ENCODE data around the gene GRP. TPM values are rescaled to one million over a fixed set of nuclear protein-coding genes. Genes with fewer than 3 reads are reported as not detected.

The GRP gene
- total RNA-seq, 4 donors from 2014 or later: not detected

DNA sequence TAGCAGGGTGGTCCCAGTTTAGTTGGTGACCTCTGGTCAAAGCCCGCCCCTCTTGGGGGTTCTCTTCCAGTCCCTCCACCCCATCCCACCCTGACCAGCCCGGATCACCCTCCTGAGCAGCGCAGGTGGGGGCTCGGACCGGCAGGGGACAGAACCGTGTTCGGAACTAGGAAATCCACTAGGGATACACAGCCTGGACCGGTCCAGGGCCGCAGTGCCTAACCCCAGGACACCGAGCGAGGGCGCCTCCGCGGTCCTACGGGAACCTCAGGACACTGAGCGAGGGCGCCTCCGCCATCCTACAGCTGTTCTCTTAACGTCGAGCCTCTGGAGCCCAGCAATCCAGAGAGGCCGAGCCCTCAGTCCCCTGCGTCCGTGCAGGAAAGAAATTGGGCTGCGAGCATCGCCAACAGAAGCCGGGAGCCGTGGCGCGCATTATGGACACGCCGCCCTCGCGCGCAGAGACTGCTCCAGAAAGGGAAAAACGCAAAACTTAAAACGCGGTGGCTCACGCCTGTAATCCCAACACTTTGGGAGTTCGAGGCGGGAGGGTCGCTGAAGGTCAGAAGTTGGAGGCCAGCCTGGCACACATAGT lies 44.8 kb downstream of the GRP start:
- intact Hi-C loops (cut with DNase I; ENCODE audit: low total_unique reads): no loop called here
- no peak overlapping the region for H3K4me3 ChIP-seq
- H3K27me3 ChIP-seq: peaks cover 23 to 54% of the 10 kb centered on the region in 2 donors
- no peak for TF ChIP-seq POLR2A (IDR thresholded peaks at IDR 0.05)
- TF ChIP-seq, protein P1, sequence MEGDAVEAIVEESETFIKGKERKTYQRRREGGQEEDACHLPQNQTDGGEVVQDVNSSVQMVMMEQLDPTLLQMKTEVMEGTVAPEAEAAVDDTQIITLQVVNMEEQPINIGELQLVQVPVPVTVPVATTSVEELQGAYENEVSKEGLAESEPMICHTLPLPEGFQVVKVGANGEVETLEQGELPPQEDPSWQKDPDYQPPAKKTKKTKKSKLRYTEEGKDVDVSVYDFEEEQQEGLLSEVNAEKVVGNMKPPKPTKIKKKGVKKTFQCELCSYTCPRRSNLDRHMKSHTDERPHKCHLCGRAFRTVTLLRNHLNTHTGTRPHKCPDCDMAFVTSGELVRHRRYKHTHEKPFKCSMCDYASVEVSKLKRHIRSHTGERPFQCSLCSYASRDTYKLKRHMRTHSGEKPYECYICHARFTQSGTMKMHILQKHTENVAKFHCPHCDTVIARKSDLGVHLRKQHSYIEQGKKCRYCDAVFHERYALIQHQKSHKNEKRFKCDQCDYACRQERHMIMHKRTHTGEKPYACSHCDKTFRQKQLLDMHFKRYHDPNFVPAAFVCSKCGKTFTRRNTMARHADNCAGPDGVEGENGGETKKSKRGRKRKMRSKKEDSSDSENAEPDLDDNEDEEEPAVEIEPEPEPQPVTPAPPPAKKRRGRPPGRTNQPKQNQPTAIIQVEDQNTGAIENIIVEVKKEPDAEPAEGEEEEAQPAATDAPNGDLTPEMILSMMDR (IDR thresholded peaks at IDR 0.05): no peak
- no peak for DNase-seq
- H3K4me1 ChIP-seq: no peaks in the 10 kb centered on the region
- H3K36me3 ChIP-seq: no peaks in the 10 kb centered on the region
- H3K9me3 ChIP-seq: no peaks in the 10 kb centered on the region
- H3K27ac ChIP-seq: no peak overlapping the region

DNA sequence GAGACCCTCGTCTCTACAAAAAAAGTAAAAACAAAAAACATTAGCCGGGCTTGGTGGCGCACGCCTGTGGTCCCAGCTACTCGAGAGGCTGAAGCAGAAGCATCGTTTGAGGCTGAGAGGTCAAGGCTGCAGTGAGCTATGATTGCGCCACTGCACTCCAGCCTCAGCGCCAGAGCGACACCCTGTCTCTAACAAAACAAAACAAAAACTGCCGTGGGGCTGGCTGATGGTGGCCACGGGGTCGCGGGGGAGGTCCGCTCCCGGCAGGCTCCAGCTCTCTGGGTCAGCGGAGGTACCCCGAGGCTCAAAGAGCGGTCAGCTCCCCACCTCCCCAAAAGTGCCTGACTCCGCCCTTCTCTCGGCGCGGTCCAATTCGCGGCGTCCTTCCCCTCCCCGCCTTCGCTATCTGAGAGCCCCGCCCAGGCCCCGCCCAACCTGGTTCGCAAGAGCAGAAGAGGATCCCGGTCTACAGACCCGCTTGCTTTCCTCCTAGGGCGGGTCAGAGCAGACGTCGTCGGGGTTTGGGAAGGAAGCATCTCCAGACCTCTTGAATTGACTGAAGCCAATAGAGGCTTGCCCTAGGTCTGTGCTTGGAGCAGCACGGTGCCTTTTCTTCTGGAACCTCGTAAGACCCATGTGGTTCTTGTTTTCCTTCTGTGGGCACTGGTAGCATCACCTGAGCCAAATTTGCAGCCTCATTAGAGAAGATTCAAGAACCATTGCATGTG lies 45.5 kb downstream of the GRP start:
- intact Hi-C loops (cut with DNase I; ENCODE audit: low total_unique reads): no loop called here
- H3K27me3 ChIP-seq: peaks cover 23 to 61% of the 10 kb centered on the region in 2 donors
- TF ChIP-seq POLR2A (IDR thresholded peaks at IDR 0.05): no peak
- TF ChIP-seq, protein P1 (IDR thresholded peaks at IDR 0.05): no peak

DNA sequence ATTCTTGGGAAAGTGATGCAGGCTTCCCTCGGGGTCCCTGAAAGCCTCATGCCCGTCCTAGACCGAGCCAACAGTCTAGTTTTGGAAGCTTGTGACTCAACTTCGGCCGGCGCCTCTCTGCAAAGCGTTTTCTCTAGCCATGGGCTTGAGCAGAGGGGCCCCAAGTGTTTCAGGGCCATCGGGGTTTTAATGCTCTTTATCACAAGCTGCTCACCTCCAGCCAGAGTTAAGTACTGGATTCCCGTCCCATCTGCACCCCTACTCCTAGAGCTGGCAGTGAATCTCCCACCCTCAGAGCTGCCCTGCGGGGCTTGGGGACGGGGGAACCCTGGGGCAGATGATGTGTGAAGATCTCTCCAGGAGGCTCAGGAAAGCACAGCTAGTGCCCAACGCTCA lies 46.0 kb downstream of the GRP start:
- no peak for DNase-seq
- Histone ChIP-seq H3K9me3 (no peaks in the 10 kb centered on the region), H3K4me3 (no peak overlapping the region), H3K4me1 (no peaks in the 10 kb centered on the region), H3K27me3 (peaks cover 23 to 66% of the 10 kb centered on the region in 2 donors), H3K36me3 (no peaks in the 10 kb centered on the region), H3K27ac (no peak overlapping the region)
- intact Hi-C loops (cut with DNase I; ENCODE audit: low total_unique reads): no loop called here
- no peak for TF ChIP-seq POLR2A (IDR thresholded peaks at IDR 0.05)
- TF ChIP-seq, protein P1 (IDR thresholded peaks at IDR 0.05): no peak

More for the DNA sequence above, 45.5 kb downstream of the GRP start:
- H3K9me3 ChIP-seq: no peaks in the 10 kb centered on the region
- no peak for DNase-seq
- H3K27ac ChIP-seq: no peak overlapping the region
- no peak overlapping the region for H3K4me3 ChIP-seq
- no peaks in the 10 kb centered on the region for H3K4me1 ChIP-seq
- H3K36me3 ChIP-seq: no peaks in the 10 kb centered on the region

DNA sequence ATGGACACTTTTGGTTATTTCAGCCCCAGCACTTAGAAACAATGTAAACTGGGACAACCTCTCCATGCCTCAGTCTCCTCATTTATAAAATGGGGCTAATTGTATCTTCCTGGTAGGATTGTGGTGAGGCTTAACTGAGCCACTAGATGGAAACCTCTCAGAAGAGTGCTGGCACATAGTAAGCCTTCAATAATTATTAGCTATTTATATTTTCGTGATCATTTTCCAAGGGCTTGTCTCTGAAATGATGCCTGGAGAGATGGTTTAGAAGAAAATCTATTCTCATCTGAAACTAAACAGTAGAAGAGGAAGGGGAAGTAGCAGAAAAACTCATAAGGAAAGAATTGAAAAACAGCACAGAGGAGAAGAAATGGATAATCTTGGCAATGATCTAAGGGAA lies 46.5 kb downstream of the GRP start:
- no peak for TF ChIP-seq POLR2A (IDR thresholded peaks at IDR 0.05)
- TF ChIP-seq, protein P1 (IDR thresholded peaks at IDR 0.05): no peak
- H3K36me3 ChIP-seq: no peaks in the 10 kb centered on the region
- no peak for DNase-seq
- no peaks in the 10 kb centered on the region for H3K9me3 ChIP-seq
- no peak overlapping the region for H3K27ac ChIP-seq
- H3K4me1 ChIP-seq: no peaks in the 10 kb centered on the region
- H3K27me3 ChIP-seq: peaks cover 26 to 71% of the 10 kb centered on the region in 2 donors
- intact Hi-C loops (cut with DNase I; ENCODE audit: low total_unique reads): no loop called here
- H3K4me3 ChIP-seq: no peak overlapping the region

DNA sequence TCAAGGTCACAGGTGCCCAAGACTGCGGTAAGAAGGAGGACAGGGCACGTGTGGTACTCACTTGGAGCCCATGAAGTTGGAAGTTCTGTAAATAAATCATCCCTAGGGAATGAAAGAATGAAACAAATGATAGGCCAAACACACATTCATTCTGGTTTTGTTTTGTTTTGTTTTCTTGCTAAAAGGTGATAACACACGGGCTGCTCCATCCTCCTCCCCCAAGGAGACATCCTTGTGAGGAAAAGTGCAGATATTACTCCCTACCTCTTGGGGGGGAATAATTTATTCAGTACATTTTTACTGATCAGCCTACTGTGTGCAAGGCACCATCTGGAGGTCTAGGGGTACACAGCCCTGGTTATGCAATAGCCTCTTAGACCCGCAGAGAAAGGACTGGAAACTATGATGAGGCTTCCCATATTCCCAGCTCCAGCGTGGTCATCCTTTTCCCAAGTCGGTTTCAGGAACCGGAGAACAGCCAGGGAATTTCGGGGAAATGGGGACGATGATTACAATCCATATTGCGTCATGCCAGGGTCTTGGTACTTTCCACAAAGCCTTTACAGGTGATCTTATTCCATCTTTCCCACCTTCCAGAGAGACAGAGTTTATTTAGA lies 47.0 kb downstream of the GRP start:
- Histone ChIP-seq H3K27ac (no peak overlapping the region), H3K4me3 (no peak overlapping the region), H3K27me3 (peaks cover 30 to 76% of the 10 kb centered on the region in 2 donors), H3K36me3 (no peaks in the 10 kb centered on the region), H3K4me1 (no peaks in the 10 kb centered on the region), H3K9me3 (no peaks in the 10 kb centered on the region)
- TF ChIP-seq, protein P1 (IDR thresholded peaks at IDR 0.05): no peak
- TF ChIP-seq POLR2A (IDR thresholded peaks at IDR 0.05): no peak
- intact Hi-C loops (cut with DNase I; ENCODE audit: low total_unique reads): no loop called here
- DNase-seq: no peak
